Glomerular visceral epithelial cell (primary cell): Measurements from ENCODE around the gene RIMS4.

Experiments used
- DNase-seq: peaks from one replicate; pipeline ENCODE4 v3.0.0-alpha.2; 2016; ENCODE audit errors: extremely low spot score

The RIMS4 gene

DNA sequence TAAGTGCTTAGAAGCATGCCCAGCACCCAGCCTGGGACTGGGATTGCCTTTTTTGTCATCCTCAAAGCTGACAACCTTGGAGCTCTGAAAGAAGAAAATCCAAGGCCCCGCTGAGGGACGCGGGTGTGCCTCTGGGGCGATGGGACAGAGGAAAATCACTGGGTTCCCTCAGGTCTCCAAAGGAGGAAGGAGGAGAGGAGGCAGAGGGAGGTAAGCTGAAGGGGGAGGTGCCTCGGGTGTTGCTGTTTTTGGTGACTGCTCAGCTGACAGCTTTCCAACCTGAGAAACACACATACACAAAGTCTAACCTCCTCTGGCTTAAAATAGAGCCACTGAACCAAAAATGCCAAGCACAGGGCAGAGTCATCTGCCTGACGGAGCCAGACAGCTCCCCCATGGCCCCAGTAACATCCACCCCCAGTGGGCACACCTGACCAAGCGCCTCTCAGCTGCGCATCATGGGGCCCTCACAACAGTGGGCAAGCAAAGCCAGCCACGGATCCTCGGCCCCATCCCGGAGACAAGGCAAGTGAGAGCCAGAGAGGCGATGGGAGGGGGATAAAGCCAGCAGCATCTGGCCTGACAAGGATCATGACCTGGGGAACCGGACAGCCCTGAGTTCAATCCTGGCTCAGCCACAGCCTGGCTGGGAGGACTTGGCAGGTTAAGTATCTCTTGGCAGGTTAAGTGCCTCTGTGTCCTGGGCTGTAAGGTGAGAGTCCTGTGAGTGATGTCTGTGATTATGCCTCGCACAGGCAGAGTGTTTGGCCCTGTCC, 67.9 kb downstream of the RIMS4 start:
- no peak for DNase-seq

DNA sequence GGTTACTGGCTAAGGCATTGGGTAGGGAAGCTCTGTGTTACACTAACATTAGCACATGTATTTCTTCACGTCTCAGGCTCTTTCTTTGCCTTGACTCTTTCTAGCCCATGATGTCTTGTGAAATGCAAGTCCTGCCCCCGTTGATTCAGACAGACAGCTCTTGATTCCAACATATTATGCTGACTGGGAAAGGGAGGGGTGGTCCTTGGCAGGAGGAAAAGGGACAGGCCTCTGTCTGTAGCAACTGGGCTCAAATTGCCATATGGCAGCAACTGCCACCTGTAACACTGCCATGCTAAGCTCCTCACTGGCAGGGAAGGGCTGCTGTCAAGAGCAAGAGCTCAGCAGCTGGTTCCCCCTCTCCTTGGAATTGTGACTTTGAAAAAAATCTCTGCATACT, 70.4 kb downstream of the RIMS4 start:
- no peak for DNase-seq

GRCh38 chr20:44738813-44739477, 71.4 kb downstream of the RIMS4 start:
- peak; percentile 74 for DNase-seq

DNA sequence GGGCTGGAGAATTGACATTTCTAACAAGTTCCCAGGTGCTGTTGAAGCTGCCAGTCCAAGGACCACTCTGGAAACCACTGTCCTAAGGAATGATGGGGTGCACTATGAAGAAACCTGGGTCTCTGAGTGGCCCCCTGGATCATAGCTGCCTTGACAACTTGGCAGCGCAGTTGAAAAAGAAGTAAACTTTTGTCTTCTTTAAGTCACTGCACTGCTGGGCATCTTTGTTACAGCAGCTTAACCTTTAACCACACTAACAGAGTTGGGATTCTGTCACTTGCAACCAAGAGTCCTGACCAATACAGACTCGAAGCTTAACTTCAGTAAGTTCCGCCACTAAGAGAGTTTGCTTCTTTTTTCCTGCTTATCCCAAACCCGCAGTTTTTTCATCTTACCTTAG, 73.2 kb downstream of the RIMS4 start:
- DNase-seq, result no peak

DNA sequence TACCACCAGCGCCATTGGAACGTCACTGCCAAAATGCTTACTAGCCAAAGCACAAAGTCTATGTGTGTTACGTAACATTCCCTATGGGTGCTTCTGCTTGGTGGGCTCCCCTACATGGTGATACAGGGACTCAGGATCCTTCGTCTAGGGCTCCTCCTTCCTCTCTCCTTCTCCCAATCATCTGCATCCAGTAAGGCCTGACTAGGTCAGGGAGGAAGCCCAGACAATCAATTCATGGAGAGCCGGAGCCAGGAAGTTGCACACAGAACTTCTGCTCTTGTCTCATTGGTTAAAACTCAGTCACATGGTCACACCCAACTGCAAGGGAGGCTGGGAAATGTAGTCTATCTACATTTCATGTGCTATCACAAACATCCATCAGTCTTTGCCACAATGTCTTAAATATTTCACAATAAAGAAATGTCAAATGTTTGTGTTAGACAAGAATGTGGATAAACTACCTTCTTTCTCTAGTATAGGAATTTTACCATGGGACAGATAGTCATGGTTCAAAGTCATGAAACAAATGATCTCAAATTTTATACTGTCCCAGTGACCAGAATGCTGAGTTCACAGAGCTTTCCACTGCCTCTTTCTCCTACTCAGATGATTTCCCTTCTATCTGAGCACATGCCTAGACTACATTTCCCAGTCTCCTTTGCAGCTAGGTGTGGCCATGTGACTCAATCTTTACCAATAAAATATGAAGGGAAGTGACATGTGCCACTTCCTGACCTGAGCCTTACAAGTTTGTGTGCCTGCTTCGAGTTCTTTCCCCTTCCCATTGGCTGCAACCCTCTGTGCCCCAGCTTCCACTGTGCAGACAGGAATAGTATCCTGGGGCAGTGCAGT, 74.0 kb downstream of the RIMS4 start:
- DNase-seq, result no peak

DNA sequence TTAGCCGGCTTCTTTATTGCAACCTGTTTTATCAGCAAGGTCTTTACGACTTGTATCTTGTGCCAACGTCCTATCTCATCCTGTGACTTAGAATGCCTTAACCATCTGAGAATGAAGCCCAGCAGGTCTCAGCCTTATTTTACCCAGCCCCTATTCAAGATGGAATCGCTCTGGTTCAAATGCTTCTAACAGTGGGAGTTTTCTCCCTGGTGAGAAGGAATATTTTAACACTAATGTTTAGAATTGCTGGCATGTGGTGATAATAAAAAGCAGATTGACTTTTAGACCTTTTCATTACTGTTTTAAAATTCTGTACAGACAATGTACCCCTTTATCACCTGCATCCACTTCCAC, 74.6 kb downstream of the RIMS4 start:
- DNase-seq, result no peak

DNA sequence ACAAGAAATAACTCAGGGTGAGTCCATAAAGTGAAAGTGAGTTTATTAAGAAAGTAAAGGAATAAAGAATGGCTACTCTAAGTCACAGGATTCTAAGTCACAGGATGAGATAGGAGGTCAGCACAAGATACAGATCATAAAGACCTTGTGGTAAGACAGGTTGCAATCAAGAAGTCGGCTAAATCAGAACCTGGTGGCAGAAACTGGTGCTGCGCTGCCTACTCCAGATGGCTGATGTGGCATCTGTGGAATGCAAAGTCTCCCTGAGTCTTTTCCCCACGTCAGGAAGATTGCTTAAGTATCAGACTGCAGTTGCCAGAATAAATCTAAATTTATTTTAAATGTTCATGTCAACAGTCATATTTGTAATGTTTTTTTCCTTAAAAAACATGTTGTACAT, 75.4 kb downstream of the RIMS4 start:
- DNase-seq, result peak; percentile 74

DNA sequence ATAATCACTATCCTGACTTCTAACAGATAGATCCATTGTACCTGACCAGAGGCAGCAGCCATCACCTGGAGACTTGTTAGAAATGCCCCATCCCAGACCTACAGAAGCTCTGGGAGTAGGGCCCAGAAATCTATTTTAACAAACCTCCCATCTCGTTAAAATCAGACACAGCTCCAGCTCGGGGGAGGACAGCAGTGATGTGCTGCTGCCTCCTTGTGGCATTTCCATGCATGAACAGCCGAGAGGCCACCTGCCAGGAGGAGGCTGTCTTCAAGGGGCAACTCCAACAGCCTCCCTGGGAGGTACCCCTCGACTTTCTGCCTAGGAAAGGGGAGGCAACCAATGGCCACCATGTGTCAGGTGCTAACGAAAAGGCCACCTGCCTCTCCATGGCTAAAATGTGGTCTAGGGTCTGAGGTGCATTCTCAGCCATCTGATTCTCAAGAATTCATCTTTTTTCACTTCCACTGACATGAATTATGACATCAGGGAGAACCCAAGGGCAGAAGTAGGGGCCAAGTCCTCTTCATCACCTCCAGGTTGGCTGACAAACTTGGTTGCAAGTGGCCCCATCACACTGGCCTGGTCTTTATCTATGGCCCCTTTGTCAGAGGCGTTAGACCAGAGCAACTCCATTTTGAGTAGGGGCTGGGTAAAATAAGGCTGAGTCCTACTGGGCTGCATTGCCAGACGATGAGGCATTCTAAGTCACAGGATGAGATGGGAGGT, 76.8 kb downstream of the RIMS4 start:
- peak; percentile 67 for DNase-seq

GRCh38 chr20:44732327-44732726, 78.0 kb downstream of the RIMS4 start:
- no peak for DNase-seq

- DNase-seq, result no peak
Measured at GRCh38 chr20:44731657-44732056, 78.7 kb downstream of the RIMS4 start.

DNA sequence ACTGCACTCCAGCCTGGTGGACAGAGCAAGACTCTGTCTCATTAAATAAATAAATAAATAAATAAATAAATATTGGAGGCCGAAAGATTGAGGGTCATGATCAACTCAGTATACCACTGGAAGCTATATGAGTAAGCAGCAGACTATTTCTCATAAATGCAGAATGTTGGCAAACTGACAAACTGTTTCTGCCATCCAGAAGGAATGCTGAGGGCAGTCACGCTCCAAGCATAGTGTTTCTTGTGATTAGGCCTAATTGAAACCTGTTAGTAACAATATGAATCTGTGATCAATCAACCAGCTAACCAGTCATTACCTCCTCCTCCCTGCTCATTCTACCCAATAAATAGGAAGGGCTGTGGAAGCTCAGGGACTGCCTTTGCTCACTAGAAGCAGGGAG, 79.9 kb downstream of the RIMS4 start:
- DNase-seq, result peak; percentile 95

- DNase-seq, result peak; percentile 96
Measured at GRCh38 chr20:44728801-44729443, 81.4 kb downstream of the RIMS4 start.

- no peak for DNase-seq
Measured at GRCh38 chr20:44727651-44728050, 82.7 kb downstream of the RIMS4 start.

DNA sequence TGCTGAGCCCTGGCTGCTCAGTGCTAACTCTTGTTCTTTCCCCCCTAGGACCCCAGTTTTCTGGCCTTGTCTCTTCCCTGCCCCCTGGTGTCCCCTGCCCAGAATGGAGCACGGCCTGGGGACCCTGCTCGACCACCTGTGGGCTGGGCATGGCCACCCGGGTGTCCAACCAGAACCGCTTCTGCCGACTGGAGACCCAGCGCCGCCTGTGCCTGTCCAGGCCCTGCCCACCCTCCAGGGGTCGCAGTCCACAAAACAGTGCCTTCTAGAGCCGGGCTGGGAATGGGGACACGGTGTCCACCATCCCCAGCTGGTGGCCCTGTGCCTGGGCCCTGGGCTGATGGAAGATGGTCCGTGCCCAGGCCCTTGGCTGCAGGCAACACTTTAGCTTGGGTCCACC, 83.3 kb downstream of the RIMS4 start:
- no peak for DNase-seq

- no peak for DNase-seq
Measured at GRCh38 chr20:44725837-44726236, 84.5 kb downstream of the RIMS4 start.

DNA sequence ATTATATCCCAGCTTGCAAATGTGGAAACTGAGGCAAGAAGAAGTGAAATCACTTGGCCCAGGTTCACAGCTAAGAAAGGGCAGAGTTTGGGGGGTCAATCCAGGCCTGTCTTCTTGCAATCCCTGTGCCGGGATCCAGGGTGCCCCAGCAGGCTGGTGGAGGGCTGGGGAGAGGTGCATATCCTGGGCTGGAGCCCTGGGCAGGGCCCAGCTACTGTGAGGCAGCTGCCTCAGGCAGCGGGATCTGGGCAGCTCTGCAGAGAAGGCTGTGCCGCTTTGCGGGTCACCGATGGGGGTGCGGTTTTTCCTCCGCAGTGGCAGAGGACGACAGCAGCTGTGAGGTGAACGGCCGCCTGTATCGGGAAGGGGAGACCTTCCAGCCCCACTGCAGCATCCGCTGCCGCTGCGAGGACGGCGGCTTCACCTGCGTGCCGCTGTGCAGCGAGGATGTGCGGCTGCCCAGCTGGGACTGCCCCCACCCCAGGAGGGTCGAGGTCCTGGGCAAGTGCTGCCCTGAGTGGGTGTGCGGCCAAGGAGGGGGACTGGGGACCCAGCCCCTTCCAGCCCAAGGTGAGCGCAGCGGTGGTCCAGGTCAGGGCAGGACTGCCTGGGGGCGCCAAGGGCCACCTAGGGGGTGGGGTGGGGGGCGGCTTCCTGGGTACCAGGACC, 85.8 kb downstream of the RIMS4 start:
- DNase-seq, result no peak

- DNase-seq, result no peak
Measured at GRCh38 chr20:44723798-44724362, 86.5 kb downstream of the RIMS4 start.

- DNase-seq, result no peak
Measured at GRCh38 chr20:44723391-44723790, 87.0 kb downstream of the RIMS4 start.

GRCh38 chr20:44722990-44723389, 87.4 kb downstream of the RIMS4 start:
- no peak for DNase-seq

GRCh38 chr20:44721785-44722054, 88.6 kb downstream of the RIMS4 start:
- DNase-seq, result no peak
